ENCODE measurements around the gene WNK2. TPM values are rescaled to one million over a fixed set of nuclear protein-coding genes. Genes with fewer than 3 reads are reported as not detected.

Gene WNK2
- total RNA-seq, 4 donors from 2014 or later = 0.28 to 1.7 (median 0.47) TPM

DNA sequence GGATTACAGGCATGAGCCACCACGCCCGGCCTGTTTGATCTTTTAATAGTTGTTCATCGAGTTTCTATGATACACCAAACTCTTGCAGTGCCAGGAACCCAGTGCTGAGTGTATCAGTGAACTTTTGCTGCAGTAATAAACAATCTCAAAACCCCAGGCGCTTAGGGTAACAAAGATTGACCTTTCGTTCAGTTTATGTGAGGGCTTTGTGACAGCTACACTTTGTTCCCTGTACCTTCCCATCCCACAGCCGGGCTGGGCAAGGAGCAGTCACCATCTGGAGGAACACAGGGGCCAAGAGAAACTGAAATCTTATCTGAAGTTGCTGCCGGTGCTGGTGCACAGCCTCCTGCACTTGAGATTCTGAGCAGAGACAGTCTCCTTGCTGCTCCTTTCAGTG lies 17.2 kb upstream of the WNK2 start:
- TF ChIP-seq, protein P1, sequence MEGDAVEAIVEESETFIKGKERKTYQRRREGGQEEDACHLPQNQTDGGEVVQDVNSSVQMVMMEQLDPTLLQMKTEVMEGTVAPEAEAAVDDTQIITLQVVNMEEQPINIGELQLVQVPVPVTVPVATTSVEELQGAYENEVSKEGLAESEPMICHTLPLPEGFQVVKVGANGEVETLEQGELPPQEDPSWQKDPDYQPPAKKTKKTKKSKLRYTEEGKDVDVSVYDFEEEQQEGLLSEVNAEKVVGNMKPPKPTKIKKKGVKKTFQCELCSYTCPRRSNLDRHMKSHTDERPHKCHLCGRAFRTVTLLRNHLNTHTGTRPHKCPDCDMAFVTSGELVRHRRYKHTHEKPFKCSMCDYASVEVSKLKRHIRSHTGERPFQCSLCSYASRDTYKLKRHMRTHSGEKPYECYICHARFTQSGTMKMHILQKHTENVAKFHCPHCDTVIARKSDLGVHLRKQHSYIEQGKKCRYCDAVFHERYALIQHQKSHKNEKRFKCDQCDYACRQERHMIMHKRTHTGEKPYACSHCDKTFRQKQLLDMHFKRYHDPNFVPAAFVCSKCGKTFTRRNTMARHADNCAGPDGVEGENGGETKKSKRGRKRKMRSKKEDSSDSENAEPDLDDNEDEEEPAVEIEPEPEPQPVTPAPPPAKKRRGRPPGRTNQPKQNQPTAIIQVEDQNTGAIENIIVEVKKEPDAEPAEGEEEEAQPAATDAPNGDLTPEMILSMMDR (IDR thresholded peaks at IDR 0.05) = no peak
- DNase-seq (ENCODE audit: low spot score) (no peak), ATAC-seq (ENCODE audit: low FRiP score) (no peak)

DNA sequence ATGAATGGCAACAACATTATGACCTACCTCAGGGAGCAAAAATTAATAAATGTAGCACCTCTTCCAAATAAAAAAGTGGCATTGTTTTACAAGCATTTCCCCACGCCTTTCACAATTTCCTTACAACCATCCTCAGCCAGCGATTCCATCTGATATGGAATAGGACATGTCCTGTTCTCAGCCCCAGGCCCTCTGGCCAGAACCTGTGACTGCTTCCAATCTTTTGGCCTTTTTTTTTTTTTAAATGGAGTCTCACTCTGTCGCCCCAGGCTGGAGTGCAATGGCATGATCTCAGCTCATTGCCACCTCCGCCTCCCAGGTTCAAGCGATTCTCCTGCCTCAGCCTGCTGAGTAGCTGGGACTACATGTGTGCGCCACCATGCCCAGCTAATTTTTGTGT lies 16.8 kb upstream of the WNK2 start:
- TF ChIP-seq, protein P1 (IDR thresholded peaks at IDR 0.05) = no peak
- ATAC-seq (ENCODE audit: low FRiP score) = no peak
- DNase-seq (ENCODE audit: low spot score) = no peak

DNA sequence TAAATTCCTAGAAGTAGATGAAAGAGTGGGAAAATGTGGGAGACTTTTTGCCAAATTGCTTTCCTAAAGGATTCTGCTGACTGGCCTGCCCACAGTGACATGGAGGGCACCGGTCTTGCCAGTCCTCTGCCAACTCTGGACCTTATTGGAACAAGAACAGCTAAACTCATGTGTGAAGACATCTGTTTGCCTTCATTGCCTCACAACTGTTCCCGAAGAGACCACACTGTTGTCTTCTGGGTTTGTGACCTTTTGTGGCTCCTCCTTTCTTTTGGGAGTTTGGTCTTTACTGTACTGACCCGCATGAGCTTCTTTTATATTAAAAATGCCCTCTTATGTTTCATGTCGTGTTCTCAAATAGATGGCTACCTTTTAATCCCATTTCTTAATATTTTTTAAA lies 16.1 kb upstream of the WNK2 start:
- ATAC-seq (ENCODE audit: low FRiP score) (no peak), DNase-seq (ENCODE audit: low spot score) (no peak)
- TF ChIP-seq, protein P1 (IDR thresholded peaks at IDR 0.05) = no peak

DNA sequence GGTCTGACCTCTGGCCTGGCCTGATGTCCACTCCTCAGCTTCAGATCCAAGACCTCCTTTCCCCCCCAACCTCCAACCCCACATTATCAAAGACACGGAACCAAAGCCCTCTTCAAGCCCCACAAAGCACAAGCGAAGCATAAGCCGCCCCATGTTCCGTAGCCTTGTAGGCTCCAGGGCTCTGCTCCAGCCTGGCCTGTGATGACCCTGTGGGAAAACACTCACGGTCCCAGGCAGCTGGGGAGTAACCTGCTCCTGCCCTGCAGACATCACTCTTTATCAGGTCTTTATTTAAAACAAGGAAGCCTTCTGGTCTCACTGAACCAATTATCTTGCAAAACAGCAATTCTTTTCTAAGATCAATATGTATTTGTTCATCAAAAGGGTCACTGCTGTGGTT lies 15.4 kb upstream of the WNK2 start:
- DNase-seq (ENCODE audit: low spot score) (no peak), ATAC-seq (ENCODE audit: low FRiP score) (no peak)
- TF ChIP-seq, protein P1 (IDR thresholded peaks at IDR 0.05) = no peak

DNA sequence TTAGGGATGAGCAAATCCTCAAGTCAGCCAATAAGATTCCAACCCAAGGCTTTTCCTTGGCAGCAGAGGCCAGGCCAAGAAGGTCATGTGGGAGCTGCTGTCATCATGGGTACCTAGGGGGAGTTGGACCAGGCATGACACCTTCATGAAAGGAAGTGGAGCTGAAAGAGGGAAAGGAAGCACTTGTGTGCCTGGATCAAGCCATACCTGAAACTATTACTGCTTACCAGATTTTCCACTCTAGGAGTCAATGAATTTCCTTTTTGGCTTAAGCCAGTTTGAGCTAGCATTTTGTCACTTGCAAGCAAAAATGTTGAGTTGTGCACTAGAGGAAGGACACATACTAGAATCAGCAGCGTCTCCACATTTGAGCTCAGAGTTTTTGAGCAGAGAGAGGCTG lies 14.5 kb upstream of the WNK2 start:
- TF ChIP-seq, protein P1 (IDR thresholded peaks at IDR 0.05) = no peak

DNA sequence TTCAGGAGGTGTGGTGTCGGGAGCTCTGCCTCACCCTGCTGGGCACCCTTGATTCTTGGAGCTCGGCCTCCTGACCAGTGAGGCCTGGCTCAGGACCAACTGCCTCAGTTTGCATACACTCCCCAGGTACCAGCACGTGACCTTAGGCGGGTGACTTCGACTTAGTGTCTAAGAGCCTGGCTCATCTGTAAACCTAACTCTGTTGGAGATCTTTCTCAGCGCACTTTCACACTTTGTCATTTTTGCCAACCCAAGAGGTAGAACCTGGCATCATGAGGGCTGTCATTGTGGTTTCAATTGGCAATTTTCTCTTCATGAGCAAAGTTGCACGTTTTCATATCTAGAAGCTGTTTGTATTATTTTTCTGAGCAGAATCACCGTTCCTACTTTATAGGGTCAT lies 13.4 kb upstream of the WNK2 start:
- ATAC-seq (ENCODE audit: low FRiP score) = no peak
- TF ChIP-seq, protein P1 (IDR thresholded peaks at IDR 0.05) = no peak
- no peak for DNase-seq (ENCODE audit: low spot score)

More for the DNA sequence above, 14.5 kb upstream of the WNK2 start:
- ATAC-seq (ENCODE audit: low FRiP score) (no peak), DNase-seq (ENCODE audit: low spot score) (no peak)

DNA sequence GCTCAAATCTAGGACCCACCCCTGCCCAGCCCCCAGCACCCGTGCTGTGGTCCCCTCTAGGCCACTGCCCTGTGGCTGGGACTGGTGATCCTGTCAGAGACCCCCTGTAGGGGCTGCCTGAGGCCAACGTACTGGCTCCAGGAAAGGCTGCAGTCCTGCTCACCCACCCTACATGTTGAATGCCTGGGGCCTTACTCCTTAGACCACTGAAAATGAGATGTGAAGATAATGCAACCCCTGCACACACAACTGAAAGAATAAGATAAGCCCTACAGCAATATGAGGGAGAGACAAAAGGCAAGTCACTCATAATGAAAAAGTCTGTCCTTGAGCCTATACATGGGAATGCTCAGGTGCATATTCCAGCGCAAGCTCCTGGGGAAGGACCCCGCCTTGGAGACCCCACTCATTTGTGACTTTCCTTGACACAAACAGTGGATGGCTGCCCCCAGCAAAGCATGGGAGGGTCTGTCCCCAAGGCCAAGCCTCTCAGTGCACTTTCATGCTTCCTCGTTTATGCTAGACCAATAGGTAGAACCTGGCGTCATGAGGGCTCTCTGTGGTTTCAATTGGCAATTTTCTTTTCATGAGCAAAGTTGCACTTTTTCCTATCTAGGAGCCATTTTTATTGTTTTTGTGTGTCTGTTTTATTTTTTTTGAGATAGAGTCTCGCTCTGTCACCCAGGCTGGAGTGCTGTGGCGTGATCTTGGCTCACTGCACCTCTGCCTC lies 12.5 kb upstream of the WNK2 start:
- TF ChIP-seq, protein P1 (IDR thresholded peaks at IDR 0.05) = no peak
- DNase-seq (ENCODE audit: low spot score) = no peak
- ATAC-seq (ENCODE audit: low FRiP score) = no peak

Measured in omental fat pad (tissue), 4 donors.